ENCODE measurements around the gene GRID1. TPM values are rescaled to one million over a fixed set of nuclear protein-coding genes. Genes with fewer than 3 reads are reported as not detected.

The GRID1 gene
- total and polyA plus RNA-seq, 10 of the 15 experiments (the other 5 are each of a cell fraction or from before 2014, with no cell fraction given): 0.04 to 0.62 (median 0.08) TPM; not detected in 5

DNA sequence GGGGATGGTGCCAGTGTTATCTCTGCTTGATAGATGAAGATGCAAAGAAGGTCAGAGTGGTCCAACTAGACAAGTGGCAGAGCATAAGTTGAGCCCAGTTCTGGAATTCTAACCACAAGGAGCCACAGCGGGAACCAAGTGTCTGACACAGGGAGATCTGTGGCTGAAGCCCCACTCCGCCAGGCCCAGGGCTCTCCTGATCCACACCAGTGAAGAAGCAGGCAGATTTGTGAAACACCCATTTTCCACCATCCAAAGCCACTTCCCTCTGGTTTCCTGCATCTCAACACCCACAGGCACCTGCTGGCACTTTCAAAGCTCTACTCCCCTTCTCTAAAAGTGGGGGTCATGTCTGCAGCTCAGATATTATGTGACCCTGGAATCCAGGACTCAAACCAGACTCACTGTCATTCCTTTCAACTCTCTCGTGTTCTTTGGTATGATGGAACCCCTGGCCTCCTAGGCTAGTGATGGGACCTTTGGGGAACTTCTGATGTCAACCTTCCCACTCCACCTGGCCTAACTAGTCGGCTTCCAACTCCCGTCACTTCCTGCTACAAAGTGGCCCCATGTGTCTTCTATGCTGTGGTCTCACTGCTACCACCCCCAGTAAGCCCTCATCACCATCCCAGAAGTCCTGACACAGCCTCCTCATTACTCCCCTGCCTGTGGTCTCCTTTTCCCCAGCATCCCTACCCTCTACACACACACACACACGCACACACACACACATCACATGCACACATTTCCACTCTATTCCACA lies 177.6 kb downstream of the GRID1 start:
- SMC1A ChIA-PET (ENCODE audit: uncharacterized antibody, unreplicated experiment): no interaction called here
- no TSS peak for BruUV-seq (replicated peaks)
- FAIRE-seq (no peak), DNase-seq (ENCODE audit: low read depth, low spot score) (no peak), ATAC-seq (no peak)
- no peaks in the 10 kb centered on the region for H3K4me1 ChIP-seq (ENCODE audit: control insufficient read depth, insufficient read depth, low read length)
- H3K4me3 ChIP-seq: no peak overlapping the region
- no peaks in the 10 kb centered on the region for H3K9me3 ChIP-seq (replicated peaks; ENCODE audit: control insufficient read depth, insufficient read depth, low read length)
- no peaks in the 10 kb centered on the region for H3K36me3 ChIP-seq (ENCODE audit: control insufficient read depth in 2 of 2, insufficient read depth in 2 of 2, low read length in 1 of 2)
- POLR2A ChIA-PET: no interaction called here
- CTCF ChIA-PET: no interaction called here
- H3K27ac ChIP-seq (ENCODE audit: control insufficient read depth, insufficient read depth): no peak overlapping the region
- RAD21 ChIA-PET (ENCODE audit: unreplicated experiment): no interaction called here
- H3K27me3 ChIP-seq (replicated peaks in 1 of 2; ENCODE audit: control insufficient read depth in 2 of 2, insufficient read depth in 2 of 2, low read length in 1 of 2): peaks cover 0 to 2% of the 10 kb centered on the region in 2 experiments; a peak in 1 of 4 replicates
- no peak overlapping the region for H3K4me2 ChIP-seq (ENCODE audit: control insufficient read depth, insufficient read depth)
- in situ Hi-C loops (cut with MboI) (no loop called here), intact Hi-C loops (cut with micrococcal nuclease; ENCODE audit: unreplicated experiment) (no loop called here)
- no peak overlapping the region for H2AFZ ChIP-seq (ENCODE audit: control insufficient read depth, low read depth, low read length)
- H3K79me2 ChIP-seq (ENCODE audit: control insufficient read depth, insufficient read depth, low read length): no peaks in the 10 kb centered on the region
- no peak overlapping the region for H3K9ac ChIP-seq (ENCODE audit: control insufficient read depth, insufficient read depth, low read length)
- WGBS (ENCODE audit: insufficient coverage, insufficient replicate concordance, low lambda C conversion rate, missing lambda C conversion rate): 12% methylated on average over 5 of the region's 6 CpGs
- H4K20me1 ChIP-seq (ENCODE audit: control insufficient read depth, insufficient read depth): no peaks in the 10 kb centered on the region
- no peak for TF ChIP-seq MTA3 (IDR thresholded peaks at IDR 0.05; ENCODE audit: borderline replicate concordance, low read length)
- TF ChIP-seq ZBED1 (IDR thresholded peaks at IDR 0.05; ENCODE audit: borderline replicate concordance): no peak
- TF ChIP-seq, protein P1, sequence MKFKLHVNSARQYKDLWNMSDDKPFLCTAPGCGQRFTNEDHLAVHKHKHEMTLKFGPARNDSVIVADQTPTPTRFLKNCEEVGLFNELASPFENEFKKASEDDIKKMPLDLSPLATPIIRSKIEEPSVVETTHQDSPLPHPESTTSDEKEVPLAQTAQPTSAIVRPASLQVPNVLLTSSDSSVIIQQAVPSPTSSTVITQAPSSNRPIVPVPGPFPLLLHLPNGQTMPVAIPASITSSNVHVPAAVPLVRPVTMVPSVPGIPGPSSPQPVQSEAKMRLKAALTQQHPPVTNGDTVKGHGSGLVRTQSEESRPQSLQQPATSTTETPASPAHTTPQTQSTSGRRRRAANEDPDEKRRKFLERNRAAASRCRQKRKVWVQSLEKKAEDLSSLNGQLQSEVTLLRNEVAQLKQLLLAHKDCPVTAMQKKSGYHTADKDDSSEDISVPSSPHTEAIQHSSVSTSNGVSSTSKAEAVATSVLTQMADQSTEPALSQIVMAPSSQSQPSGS (IDR thresholded peaks at IDR 0.05; ENCODE audit: low read length): no peak
- TF ChIP-seq, protein P2, sequence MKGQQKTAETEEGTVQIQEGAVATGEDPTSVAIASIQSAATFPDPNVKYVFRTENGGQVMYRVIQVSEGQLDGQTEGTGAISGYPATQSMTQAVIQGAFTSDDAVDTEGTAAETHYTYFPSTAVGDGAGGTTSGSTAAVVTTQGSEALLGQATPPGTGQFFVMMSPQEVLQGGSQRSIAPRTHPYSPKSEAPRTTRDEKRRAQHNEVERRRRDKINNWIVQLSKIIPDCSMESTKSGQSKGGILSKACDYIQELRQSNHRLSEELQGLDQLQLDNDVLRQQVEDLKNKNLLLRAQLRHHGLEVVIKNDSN (IDR thresholded peaks at IDR 0.05; ENCODE audit: borderline replicate concordance, extremely low read length, insufficient read depth, low read depth, low read length): no peak
- TF ChIP-seq NRF1 (conservative IDR thresholded peaks at IDR 0.05; ENCODE audit: low read depth, low read length): no peak
- no peak for TF ChIP-seq NR2C1 (IDR thresholded peaks at IDR 0.05)
- TF ChIP-seq, protein P3, sequence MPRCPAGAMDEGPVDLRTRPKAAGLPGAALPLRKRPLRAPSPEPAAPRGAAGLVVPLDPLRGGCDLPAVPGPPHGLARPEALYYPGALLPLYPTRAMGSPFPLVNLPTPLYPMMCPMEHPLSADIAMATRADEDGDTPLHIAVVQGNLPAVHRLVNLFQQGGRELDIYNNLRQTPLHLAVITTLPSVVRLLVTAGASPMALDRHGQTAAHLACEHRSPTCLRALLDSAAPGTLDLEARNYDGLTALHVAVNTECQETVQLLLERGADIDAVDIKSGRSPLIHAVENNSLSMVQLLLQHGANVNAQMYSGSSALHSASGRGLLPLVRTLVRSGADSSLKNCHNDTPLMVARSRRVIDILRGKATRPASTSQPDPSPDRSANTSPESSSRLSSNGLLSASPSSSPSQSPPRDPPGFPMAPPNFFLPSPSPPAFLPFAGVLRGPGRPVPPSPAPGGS (IDR thresholded peaks at IDR 0.05; ENCODE audit: borderline replicate concordance, insufficient read depth, low read depth, low read length, poor library complexity, severe bottlenecking): no peak
- TF ChIP-seq, protein P4, sequence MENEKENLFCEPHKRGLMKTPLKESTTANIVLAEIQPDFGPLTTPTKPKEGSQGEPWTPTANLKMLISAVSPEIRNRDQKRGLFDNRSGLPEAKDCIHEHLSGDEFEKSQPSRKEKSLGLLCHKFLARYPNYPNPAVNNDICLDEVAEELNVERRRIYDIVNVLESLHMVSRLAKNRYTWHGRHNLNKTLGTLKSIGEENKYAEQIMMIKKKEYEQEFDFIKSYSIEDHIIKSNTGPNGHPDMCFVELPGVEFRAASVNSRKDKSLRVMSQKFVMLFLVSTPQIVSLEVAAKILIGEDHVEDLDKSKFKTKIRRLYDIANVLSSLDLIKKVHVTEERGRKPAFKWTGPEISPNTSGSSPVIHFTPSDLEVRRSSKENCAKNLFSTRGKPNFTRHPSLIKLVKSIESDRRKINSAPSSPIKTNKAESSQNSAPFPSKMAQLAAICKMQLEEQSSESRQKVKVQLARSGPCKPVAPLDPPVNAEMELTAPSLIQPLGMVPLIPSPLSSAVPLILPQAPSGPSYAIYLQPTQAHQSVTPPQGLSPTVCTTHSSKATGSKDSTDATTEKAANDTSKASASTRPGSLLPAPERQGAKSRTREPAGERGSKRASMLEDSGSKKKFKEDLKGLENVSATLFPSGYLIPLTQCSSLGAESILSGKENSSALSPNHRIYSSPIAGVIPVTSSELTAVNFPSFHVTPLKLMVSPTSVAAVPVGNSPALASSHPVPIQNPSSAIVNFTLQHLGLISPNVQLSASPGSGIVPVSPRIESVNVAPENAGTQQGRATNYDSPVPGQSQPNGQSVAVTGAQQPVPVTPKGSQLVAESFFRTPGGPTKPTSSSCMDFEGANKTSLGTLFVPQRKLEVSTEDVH (IDR thresholded peaks at IDR 0.05; ENCODE audit: low read depth, partially characterized antibody): no peak
- no peak for TF ChIP-seq STAT3 (IDR thresholded peaks at IDR 0.05; ENCODE audit: low read depth, low read length)
- no peak for TF ChIP-seq SUPT20H (IDR thresholded peaks at IDR 0.05; ENCODE audit: borderline replicate concordance, control insufficient read depth, low read depth, low read length)
- TF ChIP-seq RB1 (IDR thresholded peaks at IDR 0.05; ENCODE audit: borderline replicate concordance): no peak
- TF ChIP-seq SMAD5 (IDR thresholded peaks at IDR 0.05; ENCODE audit: low read depth): no peak
